Retinal pigment epithelial cell (primary cell): ENCODE results near the gene ASMT.

Experiments
- DNase-seq: peaks from one replicate; pipeline ENCODE4 v3.0.0-alpha.2; 2010; ENCODE audit warnings: low read depth
- H3K4me3 ChIP-seq: 2 replicates; pipeline ENCODE4 v1.5.1; 2011; ENCODE audit warnings: mild to moderate bottlenecking, low read length, control low read depth, moderate library complexity
- CTCF ChIP-seq: conservative IDR thresholded peaks from 2 replicates; pipeline ENCODE4 v1.5.1; 2011; ENCODE audit warnings: low read depth, low read length, control low read depth, inconsistent platforms

Gene ASMT

GRCh38 chrX:1593286-1594271 lies 21.3 kb upstream of the ASMT start:
- H3K4me3 ChIP-seq: no peak overlapping the region
- TF ChIP-seq CTCF: no peak
- no peak for DNase-seq

GRCh38 chrX:1595711-1596060 lies 19.2 kb upstream of the ASMT start:
- H3K4me3 ChIP-seq: no peak overlapping the region
- DNase-seq: no peak
- TF ChIP-seq CTCF: no peak

GRCh38 chrX:1596676-1597344 lies 18.0 kb upstream of the ASMT start:
- DNase-seq: no peak
- no peak for TF ChIP-seq CTCF
- H3K4me3 ChIP-seq: no peak overlapping the region

- H3K4me3 ChIP-seq: no peak overlapping the region
- no peak for TF ChIP-seq CTCF
- no peak for DNase-seq
Measured at GRCh38 chrX:1597345-1598020, 17.4 kb upstream of the ASMT start.

GRCh38 chrX:1598021-1598875 lies 16.6 kb upstream of the ASMT start:
- no peak for DNase-seq
- TF ChIP-seq CTCF: no peak
- H3K4me3 ChIP-seq: no peak overlapping the region

GRCh38 chrX:1598876-1599790 lies 15.7 kb upstream of the ASMT start:
- no peak for DNase-seq
- H3K4me3 ChIP-seq: no peak overlapping the region
- no peak for TF ChIP-seq CTCF
